ENCODE results near the gene LYSMD1. TPM values are rescaled to one million over a fixed set of nuclear protein-coding genes. Genes with fewer than 3 reads are reported as not detected.

Gene LYSMD1
- total RNA-seq, 4 donors from 2014 or later = 9.2 to 16.1 (median 11.8) TPM

DNA sequence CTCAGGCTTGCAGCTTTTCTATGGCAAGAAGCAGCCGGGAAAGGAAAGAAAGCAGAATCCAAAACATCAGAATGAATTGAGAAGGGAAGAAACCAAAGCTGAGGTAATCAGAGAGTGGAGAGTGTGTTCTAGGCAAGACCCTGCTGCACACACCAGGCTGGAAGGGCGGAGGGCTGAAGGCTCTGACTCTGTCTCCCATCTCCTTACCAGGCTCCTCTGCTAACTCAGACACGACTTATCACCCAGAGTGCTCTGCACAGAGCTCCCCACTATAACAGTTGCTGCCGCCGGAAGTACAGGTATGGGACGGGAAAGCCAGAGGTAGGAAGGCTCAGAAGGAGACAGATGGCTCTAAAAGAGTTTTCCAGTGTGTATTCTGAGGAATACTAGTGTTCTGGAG lies 1.4 kb upstream of the LYSMD1 start:
- intact Hi-C loops (cut with DNase I; ENCODE audit: low total_unique reads) = no loop called here
- no peak for TF ChIP-seq POLR2A (IDR thresholded peaks at IDR 0.05)
- TF ChIP-seq, protein P1, sequence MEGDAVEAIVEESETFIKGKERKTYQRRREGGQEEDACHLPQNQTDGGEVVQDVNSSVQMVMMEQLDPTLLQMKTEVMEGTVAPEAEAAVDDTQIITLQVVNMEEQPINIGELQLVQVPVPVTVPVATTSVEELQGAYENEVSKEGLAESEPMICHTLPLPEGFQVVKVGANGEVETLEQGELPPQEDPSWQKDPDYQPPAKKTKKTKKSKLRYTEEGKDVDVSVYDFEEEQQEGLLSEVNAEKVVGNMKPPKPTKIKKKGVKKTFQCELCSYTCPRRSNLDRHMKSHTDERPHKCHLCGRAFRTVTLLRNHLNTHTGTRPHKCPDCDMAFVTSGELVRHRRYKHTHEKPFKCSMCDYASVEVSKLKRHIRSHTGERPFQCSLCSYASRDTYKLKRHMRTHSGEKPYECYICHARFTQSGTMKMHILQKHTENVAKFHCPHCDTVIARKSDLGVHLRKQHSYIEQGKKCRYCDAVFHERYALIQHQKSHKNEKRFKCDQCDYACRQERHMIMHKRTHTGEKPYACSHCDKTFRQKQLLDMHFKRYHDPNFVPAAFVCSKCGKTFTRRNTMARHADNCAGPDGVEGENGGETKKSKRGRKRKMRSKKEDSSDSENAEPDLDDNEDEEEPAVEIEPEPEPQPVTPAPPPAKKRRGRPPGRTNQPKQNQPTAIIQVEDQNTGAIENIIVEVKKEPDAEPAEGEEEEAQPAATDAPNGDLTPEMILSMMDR (IDR thresholded peaks at IDR 0.05) = no peak
- H3K4me3 ChIP-seq (ENCODE audit: low read depth, poor library complexity, severe bottlenecking) = no peak overlapping the region
- WGBS, 2 donors = 82 to 89% methylated on average over 6 of the region's 6 CpGs
- no peak for DNase-seq (ENCODE audit: low spot score in 2 of 2)

DNA sequence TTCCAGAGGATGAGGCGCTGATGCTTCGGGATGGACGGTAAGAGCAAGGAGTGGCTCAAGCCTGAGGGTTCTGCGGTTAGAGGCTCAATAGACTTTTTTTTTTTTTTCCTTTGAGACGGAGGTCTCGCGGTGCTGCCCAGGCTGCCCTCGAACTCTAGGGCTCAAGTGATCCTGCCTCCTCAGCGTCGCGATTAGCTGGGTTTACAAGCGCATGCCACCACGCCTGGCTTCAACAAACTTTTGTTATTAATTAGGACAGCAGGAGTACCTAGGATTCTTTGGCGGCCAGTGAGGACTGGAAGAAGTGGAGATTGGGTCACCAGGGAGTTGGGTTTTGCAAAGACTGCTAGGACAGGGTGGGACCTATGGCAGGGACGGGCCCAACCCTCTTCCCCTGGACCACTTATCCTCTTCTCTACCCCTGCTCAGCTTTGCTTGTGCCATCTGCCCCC lies 829 bp upstream of the LYSMD1 start:
- 2 to 4% methylated on average over 15 of the region's 15 CpGs for WGBS, 2 donors
- no peak for DNase-seq (ENCODE audit: low spot score in 2 of 2)
- intact Hi-C loops (cut with DNase I; ENCODE audit: low total_unique reads) = no loop called here
- peak overlapping the region; percentile 65 for H3K4me3 ChIP-seq (ENCODE audit: low read depth, poor library complexity, severe bottlenecking)
- TF ChIP-seq POLR2A (IDR thresholded peaks at IDR 0.05) = no peak
- TF ChIP-seq, protein P1 (IDR thresholded peaks at IDR 0.05) = no peak

DNA sequence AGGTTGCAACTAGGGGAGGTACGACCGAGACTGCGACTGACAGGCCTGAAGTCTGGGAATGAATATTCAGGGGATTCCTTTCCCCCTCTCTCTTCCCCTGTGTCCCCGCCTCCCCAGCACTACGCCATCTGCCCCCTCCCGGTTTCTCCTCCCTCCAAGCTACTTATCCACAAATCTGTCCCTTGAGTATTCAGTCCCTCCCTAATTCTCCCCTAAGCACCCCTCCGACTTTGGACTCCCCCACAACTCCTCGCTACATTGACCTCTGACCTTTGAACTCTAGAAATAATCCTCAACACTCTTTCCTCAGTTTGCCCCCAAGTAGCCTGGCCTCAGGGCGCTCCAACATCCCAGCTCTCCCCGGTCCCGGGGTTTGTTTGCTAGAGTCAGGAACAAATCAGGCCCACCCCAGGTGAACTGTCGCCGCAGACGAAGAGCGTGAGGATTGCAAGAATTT lies 393 bp downstream of the LYSMD1 start:
- 6 to 8% methylated on average over 15 of the region's 15 CpGs for WGBS, 2 donors
- peak; percentile 52 to 92 for DNase-seq (ENCODE audit: low spot score in 2 of 2)
- intact Hi-C loops (cut with DNase I; ENCODE audit: low total_unique reads) = no loop called here
- TF ChIP-seq, protein P1 (IDR thresholded peaks at IDR 0.05) = no peak
- TF ChIP-seq POLR2A (IDR thresholded peaks at IDR 0.05) = no peak
- H3K4me3 ChIP-seq (ENCODE audit: low read depth, poor library complexity, severe bottlenecking) = peak overlapping the region; percentile 44

DNA sequence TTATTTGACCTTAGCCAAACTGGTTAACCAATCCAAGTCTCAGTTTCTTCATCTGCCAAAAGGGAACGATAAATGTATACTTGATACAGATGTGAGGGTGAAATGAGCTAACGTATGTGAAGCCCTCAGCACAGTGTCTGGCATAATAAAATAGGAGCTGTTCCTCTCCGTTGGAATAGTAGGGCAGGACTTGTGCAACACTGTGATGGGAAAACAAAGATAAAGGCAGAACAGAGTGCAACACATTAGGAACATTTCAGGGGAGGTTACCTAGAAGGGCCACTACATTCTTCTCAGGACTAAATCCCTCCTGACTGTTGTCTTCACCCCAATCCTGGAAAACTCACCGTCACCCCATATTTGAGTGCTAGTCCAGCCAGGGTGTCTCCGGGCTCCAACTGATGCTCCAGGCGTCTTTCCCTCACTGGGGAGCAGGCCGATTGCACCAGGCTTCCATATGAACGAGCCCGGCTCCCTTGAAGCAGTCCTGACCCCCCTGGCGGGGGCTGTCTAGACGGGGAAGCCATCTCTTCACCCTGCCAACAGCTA lies 896 bp downstream of the LYSMD1 start:
- peak overlapping the region; percentile 44 for H3K4me3 ChIP-seq (ENCODE audit: low read depth, poor library complexity, severe bottlenecking)
- 21 to 23% methylated on average over 11 of the region's 11 CpGs for WGBS, 2 donors
- no peak for DNase-seq (ENCODE audit: low spot score in 2 of 2)
- intact Hi-C loops (cut with DNase I; ENCODE audit: low total_unique reads) = no loop called here
- TF ChIP-seq, protein P1 (IDR thresholded peaks at IDR 0.05) = no peak
- no peak for TF ChIP-seq POLR2A (IDR thresholded peaks at IDR 0.05)

DNA sequence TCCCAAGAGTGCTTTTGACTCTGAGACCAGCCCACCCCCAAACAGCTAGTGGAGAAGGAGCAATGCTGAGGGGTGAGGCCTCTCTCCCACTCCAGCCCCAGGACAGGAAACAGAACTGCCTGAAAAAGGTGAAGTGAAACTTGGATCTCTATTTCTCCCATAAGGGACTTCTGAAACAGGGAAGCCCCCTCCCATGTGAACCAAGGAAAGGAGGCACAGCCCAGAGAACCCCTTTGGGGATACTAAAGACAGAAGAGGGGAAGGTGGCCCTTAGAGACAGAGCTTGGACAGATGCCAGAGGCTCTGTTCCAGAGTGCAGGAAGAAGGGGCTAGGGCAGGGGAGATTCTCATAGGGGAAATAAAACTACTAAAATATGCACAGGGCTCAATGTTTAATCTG lies 6.3 kb downstream of the LYSMD1 start:
- intact Hi-C loops (cut with DNase I; ENCODE audit: low total_unique reads) = loop anchor here (5.0 to 10.0 kb wide), 2 partner anchors 55 to 137 kb away; no protein-coding TSS in a partner anchor
- TF ChIP-seq POLR2A (IDR thresholded peaks at IDR 0.05) = no peak
- TF ChIP-seq, protein P1 (IDR thresholded peaks at IDR 0.05) = no peak
- no peak for DNase-seq (ENCODE audit: low spot score in 2 of 2)
- H3K4me3 ChIP-seq (ENCODE audit: low read depth, poor library complexity, severe bottlenecking) = no peak overlapping the region
